Measurements from ENCODE around the gene RBBP5.
A peak's percentile ranks its signal among the peaks of the same experiment; 100 is the strongest.

Gene RBBP5

GRCh38 chr1:205109711-205110110 lies 12.1 kb downstream of the RBBP5 start:
- no peak for TF ChIP-seq CTCF (conservative IDR thresholded peaks at IDR 0.05; ENCODE audit: low read length)

GRCh38 chr1:205109269-205109668 lies 12.5 kb downstream of the RBBP5 start:
- TF ChIP-seq CTCF (conservative IDR thresholded peaks at IDR 0.05; ENCODE audit: low read length) = no peak

More at GRCh38 chr1:205109711-205110110, 12.1 kb downstream of the RBBP5 start:
- H3K4me3 ChIP-seq (ENCODE audit: low read length) = no peak overlapping the region
- DNase-seq (ENCODE audit: low read depth) = no peak

GRCh38 chr1:205108464-205108863 lies 13.3 kb downstream of the RBBP5 start:
- peak; percentile 21 for DNase-seq (ENCODE audit: low read depth)
- no peak for TF ChIP-seq CTCF (conservative IDR thresholded peaks at IDR 0.05; ENCODE audit: low read length)
- no peak overlapping the region for H3K4me3 ChIP-seq (ENCODE audit: low read length)

More at GRCh38 chr1:205109269-205109668, 12.5 kb downstream of the RBBP5 start:
- DNase-seq (ENCODE audit: low read depth) = no peak
- H3K4me3 ChIP-seq (ENCODE audit: low read length) = no peak overlapping the region

- TF ChIP-seq CTCF (conservative IDR thresholded peaks at IDR 0.05; ENCODE audit: low read length) = no peak
- DNase-seq (ENCODE audit: low read depth) = no peak
- no peak overlapping the region for H3K4me3 ChIP-seq (ENCODE audit: low read length)
Observed at GRCh38 chr1:205107327-205107726, 14.5 kb downstream of the RBBP5 start.

- no peak for DNase-seq (ENCODE audit: low read depth)
- TF ChIP-seq CTCF (conservative IDR thresholded peaks at IDR 0.05; ENCODE audit: low read length) = no peak
- H3K4me3 ChIP-seq (ENCODE audit: low read length) = no peak overlapping the region
Observed at GRCh38 chr1:205102404-205102803, 19.4 kb downstream of the RBBP5 start.

- no peak for DNase-seq (ENCODE audit: low read depth)
- H3K4me3 ChIP-seq (ENCODE audit: low read length) = no peak overlapping the region
- TF ChIP-seq CTCF (conservative IDR thresholded peaks at IDR 0.05; ENCODE audit: low read length) = no peak
Observed at GRCh38 chr1:205098242-205098641, 23.5 kb downstream of the RBBP5 start.

- no peak overlapping the region for H3K4me3 ChIP-seq (ENCODE audit: low read length)
- no peak for TF ChIP-seq CTCF (conservative IDR thresholded peaks at IDR 0.05; ENCODE audit: low read length)
- no peak for DNase-seq (ENCODE audit: low read depth)
Observed at GRCh38 chr1:205095422-205095821, 26.4 kb downstream of the RBBP5 start.
